Daoy (cell line): ENCODE results near the gene MROH9. TPM values are rescaled to one million over a fixed set of nuclear protein-coding genes. Genes with fewer than 3 reads are reported as not detected.

Experiments used
- DNase-seq: peaks from one replicate; pipeline ENCODE4 v3.0.0-alpha.2; 2015; ENCODE audit warnings: low read depth
- total RNA-seq: library from RNA; depleted of rRNA; stranded (reverse); fragments of >200 nt; shearing (Covaris generic); gene quantifications from 2 replicates; pipeline ENCODE4 v1.2.3, GENCODE V29; 2014; rRNA removed

MROH9 gene
- total RNA-seq, 1 experiment from 2014 or later, result 0.06 TPM

GRCh38 chr1:171083222-171083621 is 147.9 kb downstream of the MROH9 start:
- DNase-seq, result no peak

GRCh38 chr1:171084091-171084490 is 148.8 kb downstream of the MROH9 start:
- no peak for DNase-seq

GRCh38 chr1:171084870-171085269 is 149.5 kb downstream of the MROH9 start:
- DNase-seq, result no peak

- DNase-seq, result no peak
Measured at GRCh38 chr1:171087896-171088295, 152.6 kb downstream of the MROH9 start.

GRCh38 chr1:171090604-171091003 is 155.3 kb downstream of the MROH9 start, which contains the start of gene FMO3:
FMO3 (plus strand) TSS chr1:171090905; CDS start chr1:171092659, 1,754 bp downstream.
- peak; percentile 23 for DNase-seq

GRCh38 chr1:171103862-171104261 is 168.5 kb downstream of the MROH9 start:
- DNase-seq, result no peak

GRCh38 chr1:171107262-171107940 is 172.1 kb downstream of the MROH9 start:
- DNase-seq, result no peak

- no peak for DNase-seq
Measured at GRCh38 chr1:171107969-171108368, 172.6 kb downstream of the MROH9 start.

GRCh38 chr1:171109966-171110365 is 174.6 kb downstream of the MROH9 start:
- no peak for DNase-seq

GRCh38 chr1:171110621-171111326 is 175.4 kb downstream of the MROH9 start:
- no peak for DNase-seq

- DNase-seq, result no peak
Measured at GRCh38 chr1:171112119-171112518, 176.8 kb downstream of the MROH9 start.

GRCh38 chr1:171113382-171113781 is 178.0 kb downstream of the MROH9 start:
- DNase-seq, result no peak

Other genes with a start within 250 kb of the MROH9 start
- gene FMO3, start 155.4 kb downstream of the MROH9 start, total RNA-seq, result 1.8 and 2.7 TPM in 2 replicates
- not detected in 2 replicates for gene FMO2, start 249.8 kb downstream of the MROH9 start, total RNA-seq